Fibroblast of skin of left quadriceps (primary cell): Measurements from ENCODE around the gene ZCCHC3.

ENCODE experiments used
- DNase-seq, 2 experiments: peaks; one replicate each; pipeline ENCODE4 v3.0.0-alpha.2; 2013; ENCODE audit warnings: low read depth in 2 of 2

Gene ZCCHC3

GRCh38 chr20:284172-284571, 13.2 kb upstream of the ZCCHC3 start:
- DNase-seq: no peak

- no peak for DNase-seq
Observed at GRCh38 chr20:286508-286907, 10.9 kb upstream of the ZCCHC3 start.

- DNase-seq: no peak
Observed at GRCh38 chr20:288956-289692, 8.2 kb upstream of the ZCCHC3 start.

- no peak for DNase-seq
Observed at GRCh38 chr20:289693-290083, 7.7 kb upstream of the ZCCHC3 start.

GRCh38 chr20:290084-290831, 7.1 kb upstream of the ZCCHC3 start, which contains the start of gene C20orf96:
Gene C20orf96, minus strand, starts transcription at chr20:290750. Its CDS starts 140 bp downstream, at chr20:290610.
- DNase-seq: peak; percentile 86 to 88

GRCh38 chr20:294602-295001, 2.8 kb upstream of the ZCCHC3 start:
- no peak for DNase-seq

- DNase-seq: no peak
Observed at GRCh38 chr20:295804-296203, 1.6 kb upstream of the ZCCHC3 start.

GRCh38 chr20:297925-298775, 780 bp downstream of the ZCCHC3 start:
- peak in 1 of 2 experiments; percentile 15 for DNase-seq

- no peak for DNase-seq
Observed at GRCh38 chr20:298776-299391, 1.5 kb downstream of the ZCCHC3 start.

- no peak for DNase-seq
Observed at GRCh38 chr20:300345-300990, 3.1 kb downstream of the ZCCHC3 start.

- no peak for DNase-seq
Observed at GRCh38 chr20:301886-302848, 4.8 kb downstream of the ZCCHC3 start.

GRCh38 chr20:305745-306144, 8.4 kb downstream of the ZCCHC3 start:
- DNase-seq: no peak

- DNase-seq: no peak
Observed at GRCh38 chr20:308427-309038, 11.2 kb downstream of the ZCCHC3 start.

- no peak for DNase-seq
Observed at GRCh38 chr20:309306-309840, 12.0 kb downstream of the ZCCHC3 start.

GRCh38 chr20:309841-310644, 12.7 kb downstream of the ZCCHC3 start:
- peak; percentile 100 for DNase-seq

GRCh38 chr20:310645-311044, 13.3 kb downstream of the ZCCHC3 start:
- no peak for DNase-seq

GRCh38 chr20:311609-312008, 14.2 kb downstream of the ZCCHC3 start:
- DNase-seq: no peak

GRCh38 chr20:312067-312466, 14.7 kb downstream of the ZCCHC3 start:
- no peak for DNase-seq

- no peak for DNase-seq
Observed at GRCh38 chr20:312866-313265, 15.5 kb downstream of the ZCCHC3 start.
